Activated gamma-delta T cell (primary cell): ENCODE results near the gene ZNF532.

Experiments used
- DNase-seq: peaks from one replicate; lab custom pipeline; 2025; lab: John Stamatoyannopoulos, UW

The ZNF532 gene

GRCh38 chr18:58867281-58867961 lies 2.7 kb downstream of the ZNF532 start:
- no peak for DNase-seq

GRCh38 chr18:58868440-58868839 lies 3.8 kb downstream of the ZNF532 start:
- DNase-seq, result no peak

- DNase-seq, result no peak
Measured at GRCh38 chr18:58870130-58870529, 5.5 kb downstream of the ZNF532 start.

- DNase-seq, result no peak
Measured at GRCh38 chr18:58870621-58871020, 5.9 kb downstream of the ZNF532 start.

GRCh38 chr18:58871514-58872420 lies 7.1 kb downstream of the ZNF532 start:
- DNase-seq, result no peak

GRCh38 chr18:58878640-58879039 lies 14.0 kb downstream of the ZNF532 start:
- DNase-seq, result no peak

- DNase-seq, result no peak
Measured at GRCh38 chr18:58881477-58881876, 16.8 kb downstream of the ZNF532 start.

GRCh38 chr18:58882044-58882443 lies 17.4 kb downstream of the ZNF532 start:
- no peak for DNase-seq

GRCh38 chr18:58882686-58883085 lies 18.0 kb downstream of the ZNF532 start:
- DNase-seq, result no peak

- no peak for DNase-seq
Measured at GRCh38 chr18:58884680-58885079, 20.0 kb downstream of the ZNF532 start.

GRCh38 chr18:58886431-58886830 lies 21.8 kb downstream of the ZNF532 start:
- DNase-seq, result no peak

- no peak for DNase-seq
Measured at GRCh38 chr18:58886864-58887612, 22.4 kb downstream of the ZNF532 start.

GRCh38 chr18:58887613-58887963 lies 22.9 kb downstream of the ZNF532 start:
- DNase-seq, result no peak

GRCh38 chr18:58891776-58892175 lies 27.1 kb downstream of the ZNF532 start:
- DNase-seq, result no peak

- DNase-seq, result no peak
Measured at GRCh38 chr18:58892488-58892887, 27.8 kb downstream of the ZNF532 start.

- DNase-seq, result no peak
Measured at GRCh38 chr18:58893388-58894099, 28.9 kb downstream of the ZNF532 start.

GRCh38 chr18:58894930-58895329 lies 30.3 kb downstream of the ZNF532 start:
- DNase-seq, result no peak

- no peak for DNase-seq
Measured at GRCh38 chr18:58895385-58895784, 30.7 kb downstream of the ZNF532 start.

GRCh38 chr18:58896268-58896667 lies 31.6 kb downstream of the ZNF532 start:
- no peak for DNase-seq

GRCh38 chr18:58896734-58897508 lies 32.2 kb downstream of the ZNF532 start:
- no peak for DNase-seq
